HL-60 (cell line): Measurements from ENCODE around the gene KCNG2.

ENCODE experiments used
- DNase-seq, 2 experiments: peaks; one replicate each; pipeline ENCODE4 v3.0.0-alpha.2; 2010 to 2020; ENCODE audit warnings: low read depth in 1 of 2, low spot score in 1 of 2
- H3K27ac ChIP-seq: fragments of 250-450 bp; sonication (Bioruptor Pico); replicated peaks from 2 replicates; pipeline ENCODE4 v1.5.1; 2020; ENCODE audit warnings: mild to moderate bottlenecking, moderate library complexity
- H3K27me3 ChIP-seq: fragments of 250-450 bp; sonication (Bioruptor Pico); 2 replicates; pipeline ENCODE4 v1.5.1; 2021; ENCODE audit warnings: mild to moderate bottlenecking, moderate library complexity; ENCODE audit not compliant: insufficient read depth, poor library complexity, severe bottlenecking
- H3K4me3 ChIP-seq: replicated peaks from 2 replicates; pipeline ENCODE4 v1.5.1; 2011; ENCODE audit warnings: mild to moderate bottlenecking, control low read depth, low read length; ENCODE audit not compliant: insufficient read depth
- CTCF ChIP-seq: IDR thresholded peaks from one replicate; pipeline ENCODE4 v1.5.1; 2011; ENCODE audit warnings: low read length, control low read depth, inconsistent platforms; ENCODE audit not compliant: insufficient read depth
- GABPA ChIP-seq: IDR thresholded peaks from 2 replicates; pipeline ENCODE4 v1.6.1; 2012; ENCODE audit warnings: low read depth
- POLR2AphosphoS5 ChIP-seq: IDR thresholded peaks from 2 replicates; pipeline ENCODE4 v1.6.1; 2012; ENCODE audit warnings: low read depth
- SPI1 ChIP-seq: IDR thresholded peaks from 2 replicates; pipeline ENCODE4 v1.6.1; 2012; ENCODE audit warnings: low read depth, mild to moderate bottlenecking, borderline replicate concordance
- TF ChIP-seq, protein P1 (sequence below): IDR thresholded peaks from 2 replicates; pipeline ENCODE4 v1.6.1; 2012; ENCODE audit warnings: low read depth; ENCODE audit not compliant: insufficient replicate concordance

Gene KCNG2

GRCh38 chr18:79914614-79915160 lies 116.9 kb downstream of the KCNG2 start:
- Histone ChIP-seq H3K27me3 (no peaks in the 10 kb centered on the region), H3K4me3 (no peak overlapping the region), H3K27ac (no peak overlapping the region)
- DNase-seq: no peak
- TF ChIP-seq CTCF (no peak), GABPA (no peak), POLR2AphosphoS5 (no peak), SPI1 (no peak)
- TF ChIP-seq, protein P1, sequence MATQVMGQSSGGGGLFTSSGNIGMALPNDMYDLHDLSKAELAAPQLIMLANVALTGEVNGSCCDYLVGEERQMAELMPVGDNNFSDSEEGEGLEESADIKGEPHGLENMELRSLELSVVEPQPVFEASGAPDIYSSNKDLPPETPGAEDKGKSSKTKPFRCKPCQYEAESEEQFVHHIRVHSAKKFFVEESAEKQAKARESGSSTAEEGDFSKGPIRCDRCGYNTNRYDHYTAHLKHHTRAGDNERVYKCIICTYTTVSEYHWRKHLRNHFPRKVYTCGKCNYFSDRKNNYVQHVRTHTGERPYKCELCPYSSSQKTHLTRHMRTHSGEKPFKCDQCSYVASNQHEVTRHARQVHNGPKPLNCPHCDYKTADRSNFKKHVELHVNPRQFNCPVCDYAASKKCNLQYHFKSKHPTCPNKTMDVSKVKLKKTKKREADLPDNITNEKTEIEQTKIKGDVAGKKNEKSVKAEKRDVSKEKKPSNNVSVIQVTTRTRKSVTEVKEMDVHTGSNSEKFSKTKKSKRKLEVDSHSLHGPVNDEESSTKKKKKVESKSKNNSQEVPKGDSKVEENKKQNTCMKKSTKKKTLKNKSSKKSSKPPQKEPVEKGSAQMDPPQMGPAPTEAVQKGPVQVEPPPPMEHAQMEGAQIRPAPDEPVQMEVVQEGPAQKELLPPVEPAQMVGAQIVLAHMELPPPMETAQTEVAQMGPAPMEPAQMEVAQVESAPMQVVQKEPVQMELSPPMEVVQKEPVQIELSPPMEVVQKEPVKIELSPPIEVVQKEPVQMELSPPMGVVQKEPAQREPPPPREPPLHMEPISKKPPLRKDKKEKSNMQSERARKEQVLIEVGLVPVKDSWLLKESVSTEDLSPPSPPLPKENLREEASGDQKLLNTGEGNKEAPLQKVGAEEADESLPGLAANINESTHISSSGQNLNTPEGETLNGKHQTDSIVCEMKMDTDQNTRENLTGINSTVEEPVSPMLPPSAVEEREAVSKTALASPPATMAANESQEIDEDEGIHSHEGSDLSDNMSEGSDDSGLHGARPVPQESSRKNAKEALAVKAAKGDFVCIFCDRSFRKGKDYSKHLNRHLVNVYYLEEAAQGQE: no peak

- Histone ChIP-seq H3K27ac (no peak overlapping the region), H3K27me3 (no peaks in the 10 kb centered on the region), H3K4me3 (no peak overlapping the region)
- no peak for DNase-seq
- TF ChIP-seq, protein P1: no peak
- TF ChIP-seq SPI1: no peak
- no peak for TF ChIP-seq GABPA
- TF ChIP-seq POLR2AphosphoS5: no peak; the same call in 1 of the 2 replicates
- no peak for TF ChIP-seq CTCF
These were observed 117.7 kb downstream of the KCNG2 start for GRCh38 chr18:79915161-79916127.

- H3K27ac ChIP-seq: no peak overlapping the region
- DNase-seq: no peak
- no peaks in the 10 kb centered on the region for H3K27me3 ChIP-seq
- no peak overlapping the region for H3K4me3 ChIP-seq
- TF ChIP-seq POLR2AphosphoS5 (no peak), GABPA (no peak), CTCF (no peak), SPI1 (no peak)
- TF ChIP-seq, protein P1: no peak
These were observed 118.4 kb downstream of the KCNG2 start for GRCh38 chr18:79916128-79916494.
